PC-3 (cell line): ENCODE measurements around the gene HDAC1. TPM values are rescaled to one million over a fixed set of nuclear protein-coding genes. Genes with fewer than 3 reads are reported as not detected.
A peak's percentile ranks its signal among the peaks of the same experiment; 100 is the strongest.

ENCODE experiments used
- ATAC-seq: fragments of 200-7000 bp; cut with Tn5 transposase; 2 replicates; pipeline ENCODE4 v1.9.1; 2020; ENCODE audit warnings: mild to moderate bottlenecking, moderate library complexity
- BruUV-seq: library from RNA; stranded (reverse); fragments of 400-500 nt; replicated peaks from 2 replicates; lab custom pipeline; 2021; lab: Mats Ljungman, UMichigan
- CTCF ChIA-PET: fragments of 300-600 bp; sonication (Branson Sonifier 250); formaldehyde crosslinking; loops from one replicate; lab custom pipeline; 2022; ENCODE audit warnings: antibody characterized with exemption; lab: Charles Lee
- POLR2A ChIA-PET: fragments of 300-600 bp; sonication (Branson Sonifier 250); formaldehyde crosslinking; loops from one replicate; lab custom pipeline; 2022; ENCODE audit warnings: antibody characterized with exemption; ENCODE audit not compliant: unreplicated experiment; lab: Charles Lee
- DNase-seq: peaks from one replicate; pipeline ENCODE4 v3.0.0-alpha.2; 2015
- H2AFZ ChIP-seq: fragments of 300-600 bp; sonication (generic); 2 replicates; pipeline ENCODE4 v1.6.0; 2016; ENCODE audit warnings: antibody characterized with exemption, low read length
- H3F3A ChIP-seq: fragments of 300-600 bp; sonication (generic); one replicate; pipeline ENCODE4 v1.6.0; 2017; ENCODE audit warnings: antibody characterized with exemption, low read length, control low read depth, mild to moderate bottlenecking; ENCODE audit not compliant: unreplicated experiment
- H3K27ac ChIP-seq: fragments of 300-600 bp; sonication (generic); 2 replicates; pipeline ENCODE4 v1.5.1; 2016; ENCODE audit warnings: mild to moderate bottlenecking, low read length
- H3K27me3 ChIP-seq: fragments of 300-600 bp; sonication (generic); 2 replicates; pipeline ENCODE4 v1.6.1; 2016; ENCODE audit warnings: low read length, mixed read lengths
- H3K36me3 ChIP-seq: fragments of 300-600 bp; sonication (generic); 2 replicates; pipeline ENCODE4 v1.6.1; 2016; ENCODE audit warnings: low read depth, mixed run types, low read length, mixed read lengths
- H3K4me1 ChIP-seq: fragments of 300-600 bp; sonication (generic); 2 replicates; pipeline ENCODE4 v1.5.1; 2016; ENCODE audit warnings: low read length; ENCODE audit not compliant: insufficient read depth
- H3K4me2 ChIP-seq: fragments of 300-600 bp; sonication (generic); 2 replicates; pipeline ENCODE4 v1.6.0; 2016; ENCODE audit warnings: low read length
- H3K4me3 ChIP-seq: fragments of 300-600 bp; sonication (generic); 2 replicates; pipeline ENCODE4 v1.5.1; 2016; ENCODE audit warnings: mild to moderate bottlenecking, low read length, mixed read lengths
- H3K79me2 ChIP-seq: fragments of 300-600 bp; sonication (generic); 2 replicates; pipeline ENCODE4 v1.6.1; 2017; ENCODE audit warnings: low read length, mixed read lengths
- H3K9ac ChIP-seq: fragments of 300-600 bp; sonication (generic); 2 replicates; pipeline ENCODE4 v1.6.0; 2016; ENCODE audit warnings: mild to moderate bottlenecking, low read length
- H3K9me2 ChIP-seq: fragments of 300-600 bp; sonication (generic); replicated peaks from 2 replicates; pipeline ENCODE4 v1.6.1; 2016; ENCODE audit warnings: mixed run types, low read length, mixed read lengths
- H3K9me3 ChIP-seq: fragments of 300-600 bp; sonication (generic); 2 replicates; pipeline ENCODE4 v1.6.1; 2016; ENCODE audit warnings: low read length, mixed read lengths
- H4K20me1 ChIP-seq: fragments of 300-600 bp; sonication (generic); 2 replicates; pipeline ENCODE4 v1.6.1; 2016; ENCODE audit warnings: low read length, mixed read lengths
- EZH2 ChIP-seq: fragments of 300-600 bp; sonication (generic); IDR thresholded peaks from one replicate; pipeline ENCODE4 v1.6.1; 2017; ENCODE audit warnings: antibody characterized with exemption, mild to moderate bottlenecking, low read length; ENCODE audit not compliant: unreplicated experiment
- EZH2phosphoT487 ChIP-seq: fragments of 300-600 bp; sonication (generic); IDR thresholded peaks from 2 replicates; pipeline ENCODE4 v1.6.1; 2018; ENCODE audit warnings: mild to moderate bottlenecking, antibody characterized with exemption, low read length, borderline replicate concordance
- intact Hi-C: fragments of 100-400 bp; cut with micrococcal nuclease; formaldehyde crosslinking; loops from 2 replicates; pipeline ENCODE4 v1.9.0; 2023
- total RNA-seq: library from RNA; depleted of rRNA; stranded (reverse); fragments of >200 nt; gene quantifications from 2 replicates; pipeline ENCODE4 v1.2.3, GENCODE V29; 2014
- TF ChIP-seq, protein P1 (sequence below): fragments of 300-600 bp; sonication (generic); conservative IDR thresholded peaks from 2 replicates; pipeline ENCODE4 v1.5.1; 2017; ENCODE audit warnings: antibody characterized with exemption, low read depth, mild to moderate bottlenecking, low read length

The HDAC1 gene
- total RNA-seq, 1 experiment from 2014 or later = 184 TPM

DNA sequence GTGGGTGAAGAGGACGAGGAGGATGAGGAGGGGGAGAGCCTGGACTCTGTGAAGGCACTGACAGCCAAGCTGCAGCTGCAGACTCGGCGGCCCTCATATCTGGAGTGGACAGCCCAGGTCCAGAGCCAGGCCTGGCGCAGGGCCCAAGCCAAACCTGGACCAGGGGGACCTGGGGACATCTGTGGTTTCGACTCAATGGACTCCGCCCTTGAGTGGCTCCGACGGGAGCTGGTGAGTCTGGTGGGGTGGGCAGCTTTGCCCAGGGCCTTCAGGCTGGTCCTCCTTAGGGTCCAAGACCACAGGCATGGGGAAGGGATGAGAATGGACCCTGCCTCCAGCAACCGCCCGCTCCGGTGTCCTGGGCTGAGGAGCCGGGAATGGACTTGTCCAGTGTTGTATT, 44.4 kb upstream of the HDAC1 start:
- no peak for TF ChIP-seq EZH2
- TF ChIP-seq, protein P1, sequence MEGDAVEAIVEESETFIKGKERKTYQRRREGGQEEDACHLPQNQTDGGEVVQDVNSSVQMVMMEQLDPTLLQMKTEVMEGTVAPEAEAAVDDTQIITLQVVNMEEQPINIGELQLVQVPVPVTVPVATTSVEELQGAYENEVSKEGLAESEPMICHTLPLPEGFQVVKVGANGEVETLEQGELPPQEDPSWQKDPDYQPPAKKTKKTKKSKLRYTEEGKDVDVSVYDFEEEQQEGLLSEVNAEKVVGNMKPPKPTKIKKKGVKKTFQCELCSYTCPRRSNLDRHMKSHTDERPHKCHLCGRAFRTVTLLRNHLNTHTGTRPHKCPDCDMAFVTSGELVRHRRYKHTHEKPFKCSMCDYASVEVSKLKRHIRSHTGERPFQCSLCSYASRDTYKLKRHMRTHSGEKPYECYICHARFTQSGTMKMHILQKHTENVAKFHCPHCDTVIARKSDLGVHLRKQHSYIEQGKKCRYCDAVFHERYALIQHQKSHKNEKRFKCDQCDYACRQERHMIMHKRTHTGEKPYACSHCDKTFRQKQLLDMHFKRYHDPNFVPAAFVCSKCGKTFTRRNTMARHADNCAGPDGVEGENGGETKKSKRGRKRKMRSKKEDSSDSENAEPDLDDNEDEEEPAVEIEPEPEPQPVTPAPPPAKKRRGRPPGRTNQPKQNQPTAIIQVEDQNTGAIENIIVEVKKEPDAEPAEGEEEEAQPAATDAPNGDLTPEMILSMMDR = no peak
- TF ChIP-seq EZH2phosphoT487 = no peak
- Histone ChIP-seq H3K36me3 (no peaks in the 10 kb centered on the region), H3K4me2 (no peak overlapping the region), H2AFZ (no peak overlapping the region), H3F3A (no peaks in the 10 kb centered on the region), H3K9ac (no peak overlapping the region), H3K79me2 (no peaks in the 10 kb centered on the region), H4K20me1 (no peaks in the 10 kb centered on the region), H3K4me3 (no peak overlapping the region), H3K9me2 (no peaks in the 10 kb centered on the region), H3K9me3 (no peaks in the 10 kb centered on the region), H3K4me1 (peaks cover 16% of the 10 kb centered on the region; the same call in 1 of the 2 replicates), H3K27ac (no peak overlapping the region), H3K27me3 (no peaks in the 10 kb centered on the region)
- ATAC-seq (no peak), DNase-seq (no peak)
- ChIA-PET POLR2A (no interaction called here), CTCF (interaction anchor here (1.7 kb wide), 1 partner anchor 32 kb away, joined by 13 read pairs; no protein-coding TSS in a partner anchor)
- intact Hi-C loops = no loop called here
- no TSS peak for BruUV-seq

DNA sequence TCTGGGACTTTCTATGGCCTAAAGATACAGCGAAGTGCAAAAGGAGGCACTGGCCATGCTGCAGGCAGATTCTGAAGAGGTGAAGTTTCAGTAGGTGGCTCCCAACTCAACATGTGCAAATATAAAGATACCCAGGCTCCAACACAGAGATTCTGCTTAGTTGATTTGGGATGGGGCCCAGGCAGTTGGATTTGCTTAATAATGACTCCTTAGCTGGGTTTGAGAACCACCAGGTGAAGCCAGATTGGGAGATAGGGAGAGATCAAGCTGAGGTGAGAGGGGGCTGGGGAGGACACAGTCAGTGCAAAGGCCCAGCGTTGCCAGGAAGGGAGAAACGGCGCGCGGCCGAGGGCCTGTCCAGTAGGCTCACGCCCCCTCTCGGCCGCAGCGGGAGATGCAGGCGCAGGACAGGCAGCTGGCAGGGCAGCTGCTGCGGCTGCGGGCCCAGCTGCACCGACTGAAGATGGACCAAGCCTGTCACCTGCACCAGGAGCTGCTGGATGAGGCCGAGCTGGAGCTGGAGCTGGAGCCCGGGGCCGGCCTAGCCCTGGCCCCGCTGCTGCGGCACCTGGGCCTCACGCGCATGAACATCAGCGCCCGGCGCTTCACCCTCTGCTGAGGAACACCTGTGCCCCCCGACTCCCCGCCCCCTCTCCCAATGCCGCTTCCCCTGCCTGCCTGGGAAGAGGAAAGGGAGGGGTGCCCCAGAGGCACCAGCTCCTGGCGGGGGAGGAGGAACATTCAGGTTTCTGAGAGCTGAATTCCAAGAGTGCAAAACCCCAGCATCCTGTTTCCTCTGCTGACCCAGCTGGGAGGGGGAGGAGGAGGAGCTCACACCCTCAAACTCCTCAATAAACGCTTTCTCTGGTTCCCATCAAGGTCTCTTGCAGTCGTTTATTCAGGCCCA, 43.6 kb upstream of the HDAC1 start:
- H3K9ac ChIP-seq = no peak overlapping the region
- ChIA-PET POLR2A (interaction anchor here (0.9 kb wide), 1 partner anchor 69 kb away, joined by 7 read pairs; the partner anchor contains the start of gene TXLNA), CTCF (interaction anchor here (0.6 to 1.7 kb wide), 3 partner anchors 32 to 68 kb away, joined by 4 to 13 read pairs (median 5); no protein-coding TSS in a partner anchor)
- peak overlapping the region; percentile 41 for H3K4me2 ChIP-seq
- no TSS peak for BruUV-seq
- intact Hi-C loops = no loop called here
- H3K27me3 ChIP-seq = no peaks in the 10 kb centered on the region
- DNase-seq = peak; percentile 69
- H4K20me1 ChIP-seq = no peaks in the 10 kb centered on the region
- H3F3A ChIP-seq = no peaks in the 10 kb centered on the region
- H3K9me2 ChIP-seq = no peaks in the 10 kb centered on the region
- peak; percentile 53 for ATAC-seq
- H3K4me3 ChIP-seq = peak overlapping the region; percentile 28; the same call in 1 of the 2 replicates
- peaks cover 16% of the 10 kb centered on the region; the same call in 1 of the 2 replicates for H3K4me1 ChIP-seq
- no peaks in the 10 kb centered on the region for H3K36me3 ChIP-seq
- H3K27ac ChIP-seq = no peak overlapping the region
- peak overlapping the region; percentile 63 for H2AFZ ChIP-seq
- TF ChIP-seq, protein P1 = peak; percentile 79
- no peak for TF ChIP-seq EZH2
- no peaks in the 10 kb centered on the region for H3K9me3 ChIP-seq
- H3K79me2 ChIP-seq = no peaks in the 10 kb centered on the region
